Naive thymus-derived CD4-positive, alpha-beta T cell (primary cell): ENCODE data around the gene NEDD9. TPM values are rescaled to one million over a fixed set of nuclear protein-coding genes. Genes with fewer than 3 reads are reported as not detected.
A peak's percentile ranks its signal among the peaks of the same experiment; 100 is the strongest.

ENCODE experiments used
- ATAC-seq: fragments of 150-1000 bp; cut with Tn5 transposase; 2 replicates; pipeline ENCODE4 v1.10.0; 2021; ENCODE audit warnings: mild to moderate bottlenecking, moderate library complexity
- CTCF ChIA-PET: fragments of 350-600 bp; sonication (Branson Sonifier 250); formaldehyde crosslinking; loops from one replicate; lab custom pipeline; 2021; ENCODE audit warnings: antibody characterized with exemption; lab: Charles Lee
- POLR2A ChIA-PET: fragments of 350-600 bp; sonication (Branson Sonifier 250); formaldehyde crosslinking; loops from one replicate; lab custom pipeline; 2021; ENCODE audit warnings: antibody characterized with exemption, inconsistent platforms; lab: Charles Lee
- DNase-seq, 9 donors: peaks; one replicate each; pipeline versions ENCODE4 v3.0.0 to v3.0.0-alpha.2; 2020 to 2022; ENCODE audit warnings: mixed read lengths in 1 of 9
- H3K27ac ChIP-seq: one replicate; pipeline ENCODE4 v1.7.0; 2013; ENCODE audit warnings: mild to moderate bottlenecking, low read depth, low read length, moderate library complexity
- H3K27me3 ChIP-seq, 2 donors: one replicate each; pipeline ENCODE4 v1.7.0; 2013; ENCODE audit warnings: low read length in 2 of 2, mild to moderate bottlenecking in 2 of 2, moderate library complexity in 2 of 2; ENCODE audit not compliant: control insufficient read depth in 2 of 2, insufficient read depth in 2 of 2
- H3K36me3 ChIP-seq, 3 experiments: 1 replicate in 2 of 3; 2 replicates in 1 of 3; pipeline ENCODE4 v1.7.0; 2013; ENCODE audit warnings: low read length in 3 of 3, mild to moderate bottlenecking in 3 of 3, moderate library complexity in 1 of 3; ENCODE audit not compliant: insufficient read depth in 3 of 3, control insufficient read depth in 2 of 3
- H3K4me1 ChIP-seq, 2 donors: one replicate each; pipeline ENCODE4 v1.7.0; 2013; ENCODE audit warnings: low read length in 2 of 2, mild to moderate bottlenecking in 2 of 2, moderate library complexity in 1 of 2; ENCODE audit not compliant: control insufficient read depth in 2 of 2, insufficient read depth in 2 of 2
- H3K4me3 ChIP-seq: 2 replicates; pipeline ENCODE4 v1.7.0; 2013; ENCODE audit warnings: mild to moderate bottlenecking, low read length
- H3K9me3 ChIP-seq, 3 experiments: 1 replicate in 2 of 3; 2 replicates in 1 of 3; pipeline ENCODE4 v1.7.0; 2013; ENCODE audit warnings: low read length in 3 of 3; ENCODE audit not compliant: control insufficient read depth in 2 of 3
- H3K27ac Mint-ChIP-seq, 9 donors: one replicate each; pipeline ENCODE4 v1.8.0; 2020 to 2022; ENCODE audit warnings: mixed read lengths in 9 of 9, mild to moderate bottlenecking in 8 of 9, moderate library complexity in 5 of 9, inconsistent platforms in 2 of 9
- H3K27me3 Mint-ChIP-seq, 5 donors: one replicate each; pipeline ENCODE4 v1.8.0; 2021 to 2022; ENCODE audit warnings: mixed read lengths in 5 of 5, mild to moderate bottlenecking in 1 of 5
- H3K36me3 Mint-ChIP-seq, 5 donors: one replicate each; pipeline ENCODE4 v1.8.0; 2020 to 2022; ENCODE audit warnings: mixed read lengths in 5 of 5, mild to moderate bottlenecking in 3 of 5, inconsistent platforms in 1 of 5
- H3K4me1 Mint-ChIP-seq, 7 donors: one replicate each; pipeline ENCODE4 v1.8.0; 2020 to 2022; ENCODE audit warnings: mixed read lengths in 7 of 7, mild to moderate bottlenecking in 3 of 7, inconsistent platforms in 1 of 7
- H3K4me3 Mint-ChIP-seq, 10 donors: one replicate each; pipeline ENCODE4 v1.8.0; 2020 to 2022; ENCODE audit warnings: mild to moderate bottlenecking in 10 of 10, mixed read lengths in 10 of 10, moderate library complexity in 6 of 10, inconsistent platforms in 2 of 10
- H3K9me3 Mint-ChIP-seq, 11 donors: one replicate each; pipeline ENCODE4 v1.8.0; 2020 to 2022; ENCODE audit warnings: mixed read lengths in 11 of 11, mild to moderate bottlenecking in 4 of 11, inconsistent platforms in 1 of 11, moderate library complexity in 1 of 11
- intact Hi-C, 2 donors: fragments of 100-400 bp; cut with micrococcal nuclease; formaldehyde crosslinking; loops; one replicate each; pipeline ENCODE4 v1.15.1; 2023
- polyA plus RNA-seq, 2 donors: library from polyadenylated mRNA; unstranded; fragments of 300-500 nt; fragmentation: Illumina TruSeq; gene quantifications; one replicate each; pipeline ENCODE4 v1.2.3, GENCODE V29; 2021
- total RNA-seq, 6 experiments: library from RNA in 5 of 6; stranded (reverse) in 5 of 6; gene quantifications; 1 replicate in 5 of 6; 2 replicates in 1 of 6; pipeline ENCODE4 v1.2.3 and lab custom pipeline; 2021 to 2026

Gene NEDD9
- total and polyA plus RNA-seq, 7 experiments from 2014 or later, result 14.2 to 62.9 (median 35.4) TPM

GRCh38 chr6:11272491-11273192, 40.2 kb upstream of the NEDD9 start:
- CTCF ChIA-PET, result no interaction called here
- POLR2A ChIA-PET, result no interaction called here
- DNase-seq (no peak), ATAC-seq (no peak)
- Mint-ChIP-seq H3K9me3 (peaks cover 0 to 2% (median 0%) of the 10 kb centered on the region in 11 donors), H3K36me3 (peaks cover 9 to 50% (median 37%) of the 10 kb centered on the region in 5 donors), H3K4me3 (no peak overlapping the region), H3K27me3 (no peaks in the 10 kb centered on the region), H3K27ac (no peak overlapping the region), H3K4me1 (peaks cover 22 to 35% (median 27%) of the 10 kb centered on the region in 7 donors)
- Histone ChIP-seq H3K27me3 (no peaks in the 10 kb centered on the region), H3K4me1 (peaks cover 11 to 27% of the 10 kb centered on the region in 2 donors), H3K36me3 (no peaks in the 10 kb centered on the region), H3K4me3 (no peak overlapping the region), H3K27ac (no peak overlapping the region), H3K9me3 (no peaks in the 10 kb centered on the region)
- intact Hi-C loops, result no loop called here

GRCh38 chr6:11271228-11272020, 39.0 kb upstream of the NEDD9 start:
- POLR2A ChIA-PET, result no interaction called here
- intact Hi-C loops, result no loop called here
- Mint-ChIP-seq H3K4me3 (no peak overlapping the region), H3K36me3 (peaks cover 9 to 50% (median 33%) of the 10 kb centered on the region in 5 donors), H3K9me3 (peaks cover 0 to 2% (median 0%) of the 10 kb centered on the region in 11 donors), H3K27ac (no peak overlapping the region), H3K4me1 (peaks cover 14 to 23% (median 16%) of the 10 kb centered on the region in 7 donors), H3K27me3 (no peaks in the 10 kb centered on the region)
- Histone ChIP-seq H3K27ac (no peak overlapping the region), H3K36me3 (no peaks in the 10 kb centered on the region), H3K9me3 (no peaks in the 10 kb centered on the region), H3K4me3 (no peak overlapping the region), H3K27me3 (no peaks in the 10 kb centered on the region), H3K4me1 (peaks cover 11 to 16% of the 10 kb centered on the region in 2 donors)
- DNase-seq (no peak), ATAC-seq (no peak)
- CTCF ChIA-PET, result no interaction called here

GRCh38 chr6:11270030-11271027, 37.9 kb upstream of the NEDD9 start:
- ATAC-seq (no peak), DNase-seq (no peak)
- Mint-ChIP-seq H3K36me3 (peaks cover 9 to 54% (median 38%) of the 10 kb centered on the region in 5 donors), H3K4me1 (peaks cover 4 to 13% (median 6%) of the 10 kb centered on the region in 7 donors), H3K27ac (no peak overlapping the region), H3K9me3 (peaks cover 0 to 2% (median 0%) of the 10 kb centered on the region in 11 donors), H3K27me3 (no peaks in the 10 kb centered on the region), H3K4me3 (no peak overlapping the region)
- Histone ChIP-seq H3K27me3 (no peaks in the 10 kb centered on the region), H3K4me1 (peaks cover 0 to 5% of the 10 kb centered on the region in 2 donors), H3K36me3 (no peaks in the 10 kb centered on the region), H3K27ac (no peak overlapping the region), H3K4me3 (no peak overlapping the region), H3K9me3 (no peaks in the 10 kb centered on the region)
- POLR2A ChIA-PET, result no interaction called here
- intact Hi-C loops, result no loop called here
- CTCF ChIA-PET, result no interaction called here

GRCh38 chr6:11268978-11269377, 36.5 kb upstream of the NEDD9 start:
- intact Hi-C loops, result no loop called here
- H3K4me1 ChIP-seq, result no peaks in the 10 kb centered on the region
- Mint-ChIP-seq H3K27ac (peak overlapping the region in 1 of 9 donors; percentile 32), H3K4me1 (peaks cover 0 to 10% (median 3%) of the 10 kb centered on the region in 7 donors), H3K36me3 (peaks cover 10 to 54% (median 37%) of the 10 kb centered on the region in 5 donors), H3K4me3 (no peak overlapping the region), H3K27me3 (no peaks in the 10 kb centered on the region), H3K9me3 (no peaks in the 10 kb centered on the region)
- H3K4me3 ChIP-seq, result no peak overlapping the region
- no peak overlapping the region for H3K27ac ChIP-seq
- POLR2A ChIA-PET, result no interaction called here
- H3K9me3 ChIP-seq, result no peaks in the 10 kb centered on the region
- ATAC-seq (no peak), DNase-seq (no peak)
- CTCF ChIA-PET, result no interaction called here
- no peaks in the 10 kb centered on the region for H3K36me3 ChIP-seq
- no peaks in the 10 kb centered on the region for H3K27me3 ChIP-seq

GRCh38 chr6:11266926-11267325, 34.5 kb upstream of the NEDD9 start:
- Mint-ChIP-seq H3K27me3 (no peaks in the 10 kb centered on the region), H3K4me3 (no peak overlapping the region), H3K36me3 (peaks cover 5 to 40% (median 31%) of the 10 kb centered on the region in 5 donors), H3K4me1 (peaks cover 0 to 18% (median 9%) of the 10 kb centered on the region in 7 donors), H3K27ac (no peak overlapping the region), H3K9me3 (no peaks in the 10 kb centered on the region)
- no peaks in the 10 kb centered on the region for H3K36me3 ChIP-seq
- H3K4me1 ChIP-seq, result peaks cover 0 to 4% of the 10 kb centered on the region in 2 donors
- CTCF ChIA-PET, result no interaction called here
- no peak for ATAC-seq
- no peaks in the 10 kb centered on the region for H3K27me3 ChIP-seq
- no peaks in the 10 kb centered on the region for H3K9me3 ChIP-seq
- no peak for DNase-seq
- POLR2A ChIA-PET, result no interaction called here
- intact Hi-C loops, result no loop called here
- no peak overlapping the region for H3K27ac ChIP-seq
- no peak overlapping the region for H3K4me3 ChIP-seq

- DNase-seq (no peak), ATAC-seq (no peak)
- Histone ChIP-seq H3K9me3 (no peaks in the 10 kb centered on the region), H3K27ac (no peak overlapping the region), H3K36me3 (no peaks in the 10 kb centered on the region), H3K4me3 (no peak overlapping the region), H3K4me1 (peaks cover 0 to 7% of the 10 kb centered on the region in 2 donors), H3K27me3 (no peaks in the 10 kb centered on the region)
- H3K9me3 Mint-ChIP-seq, result no peaks in the 10 kb centered on the region
- peaks cover 0 to 24% (median 14%) of the 10 kb centered on the region in 7 donors for H3K4me1 Mint-ChIP-seq
- H3K36me3 Mint-ChIP-seq, result peaks cover 3 to 35% (median 27%) of the 10 kb centered on the region in 5 donors
- ChIA-PET CTCF (no interaction called here), POLR2A (interaction anchor here (0.5 kb wide), 1 partner anchor 35 kb away, joined by 3 read pairs; no protein-coding TSS in a partner anchor)
- no peaks in the 10 kb centered on the region for H3K27me3 Mint-ChIP-seq
- H3K4me3 Mint-ChIP-seq, result no peak overlapping the region
- no peak overlapping the region for H3K27ac Mint-ChIP-seq
- intact Hi-C loops, result no loop called here
These were observed 33.5 kb upstream of the NEDD9 start for GRCh38 chr6:11265932-11266331.
